ENCODE results near the gene CAND1.
"Not testable (repeated sequence)": the region's sequence is repeated elsewhere in the genome, so short reads cannot be mapped to it uniquely, and the experiment has no call there.

CAND1 gene

GRCh38 chr12:67338426-67338825 is 69.3 kb downstream of the CAND1 start:
- CTCF ChIA-PET, result no interaction called here
- no peak overlapping the region for H3K4me3 Mint-ChIP-seq
- H3K4me1 Mint-ChIP-seq, result no peaks in the 10 kb centered on the region
- H3K36me3 Mint-ChIP-seq, result peaks cover 6% of the 10 kb centered on the region
- DNase-seq, result no peak
- H3K27ac Mint-ChIP-seq, result no peak overlapping the region
- no peaks in the 10 kb centered on the region for H3K27me3 Mint-ChIP-seq
- H3K9me3 Mint-ChIP-seq, result peaks cover 18% of the 10 kb centered on the region

- no peaks in the 10 kb centered on the region for H3K4me1 Mint-ChIP-seq
- H3K27ac Mint-ChIP-seq, result no peak overlapping the region
- H3K36me3 Mint-ChIP-seq, result peaks cover 6% of the 10 kb centered on the region
- peaks cover 18% of the 10 kb centered on the region for H3K9me3 Mint-ChIP-seq
- H3K27me3 Mint-ChIP-seq, result no peaks in the 10 kb centered on the region
- CTCF ChIA-PET, result no interaction called here
- DNase-seq, result no peak
- no peak overlapping the region for H3K4me3 Mint-ChIP-seq
Measured at GRCh38 chr12:67339530-67339929, 70.4 kb downstream of the CAND1 start.

GRCh38 chr12:67341086-67341485 is 71.9 kb downstream of the CAND1 start:
- H3K36me3 Mint-ChIP-seq, DNase-seq, CTCF ChIA-PET, H3K4me3 Mint-ChIP-seq, H3K4me1 Mint-ChIP-seq, H3K27me3 Mint-ChIP-seq, H3K27ac Mint-ChIP-seq: not testable (repeated sequence)
- H3K9me3 Mint-ChIP-seq, result peaks cover 20% of the 10 kb centered on the region

DNA sequence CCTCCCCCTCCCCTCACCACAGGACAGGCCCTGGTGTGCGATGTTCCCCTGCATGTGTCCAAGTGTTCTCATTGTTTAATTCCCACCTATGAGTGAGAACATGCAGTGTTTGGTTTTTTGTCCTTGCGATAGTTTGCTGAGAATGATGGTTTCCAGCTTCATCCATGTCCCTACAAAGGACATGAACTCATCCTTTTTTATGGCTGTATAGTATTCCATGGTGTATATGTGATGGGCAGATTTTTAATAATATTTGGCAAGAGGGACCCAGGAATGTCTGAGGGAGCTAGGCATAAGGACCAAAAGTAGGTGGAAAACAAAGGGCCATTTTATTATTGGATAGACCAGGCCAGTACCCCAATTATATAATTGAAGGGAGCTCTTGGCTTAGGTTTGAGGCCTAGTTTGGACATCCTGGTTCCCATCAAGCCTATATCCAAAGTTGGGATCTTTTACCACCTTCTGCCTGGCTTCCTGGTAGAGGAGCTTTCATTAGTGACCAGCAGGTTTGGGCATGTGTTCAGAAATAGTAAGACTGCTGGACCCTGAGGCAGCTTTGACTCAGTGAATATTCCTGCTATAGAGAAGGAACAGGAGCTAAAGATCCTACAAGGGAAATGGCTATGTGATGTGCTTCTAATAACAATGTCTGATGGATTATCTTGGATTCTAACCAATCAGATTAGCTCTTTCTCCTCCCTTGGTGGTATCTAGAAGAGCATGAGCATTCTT is 76.0 kb downstream of the CAND1 start:
- peaks cover 4% of the 10 kb centered on the region for H3K36me3 Mint-ChIP-seq
- H3K4me3 Mint-ChIP-seq, result no peak overlapping the region
- H3K27ac Mint-ChIP-seq, result no peak overlapping the region
- no peaks in the 10 kb centered on the region for H3K27me3 Mint-ChIP-seq
- peaks cover 20% of the 10 kb centered on the region for H3K9me3 Mint-ChIP-seq
- H3K4me1 Mint-ChIP-seq, result no peaks in the 10 kb centered on the region
- DNase-seq, result no peak
- CTCF ChIA-PET, result interaction anchor here (1.1 to 1.2 kb wide), 2 partner anchors 9 to 598 kb away, joined by 3 to 4 read pairs; no protein-coding TSS in a partner anchor

DNA sequence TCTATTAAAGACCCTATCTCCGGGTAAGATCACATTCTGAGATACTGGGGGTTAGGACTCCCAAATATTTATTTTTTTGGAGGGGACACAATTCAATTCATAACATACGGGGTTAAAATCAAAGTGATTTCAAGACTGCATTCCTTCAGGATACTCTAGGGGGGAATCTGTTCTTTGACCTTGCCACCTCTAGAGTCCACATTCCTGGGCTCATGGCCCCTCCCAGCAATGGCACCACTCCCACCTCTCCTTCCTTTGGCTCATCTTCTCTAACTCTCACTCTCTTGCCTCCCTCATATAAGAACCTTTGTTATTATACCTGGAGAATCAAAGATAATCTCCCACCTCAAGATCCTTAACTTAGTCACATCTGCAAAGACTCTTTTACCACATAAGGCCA is 79.5 kb downstream of the CAND1 start:
- Mint-ChIP-seq H3K9me3 (peaks cover 16% of the 10 kb centered on the region), H3K27me3 (no peaks in the 10 kb centered on the region), H3K27ac (no peak overlapping the region), H3K36me3 (no peaks in the 10 kb centered on the region), H3K4me1 (peaks cover 2% of the 10 kb centered on the region), H3K4me3 (no peak overlapping the region)
- CTCF ChIA-PET, result no interaction called here
- DNase-seq, result no peak

DNA sequence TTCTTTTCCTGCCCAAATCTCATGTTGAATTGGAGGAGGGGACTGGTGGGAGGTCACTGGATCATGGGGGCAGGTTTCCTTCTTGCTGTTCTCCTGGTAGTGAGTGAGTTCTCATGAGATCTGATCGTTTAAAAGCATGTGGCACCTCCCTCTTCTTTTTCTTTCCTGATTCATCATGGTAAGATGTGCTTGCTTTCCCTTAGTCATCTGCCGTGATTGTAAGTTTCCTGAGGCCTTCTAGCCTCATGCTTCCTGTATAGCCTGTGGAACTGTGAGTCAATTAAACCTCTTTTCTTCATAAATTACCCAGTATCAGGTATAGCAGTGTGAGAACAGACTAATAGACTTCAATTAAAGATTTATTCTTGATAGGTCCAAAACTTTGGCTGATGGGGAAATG is 83.5 kb downstream of the CAND1 start:
- H3K27ac Mint-ChIP-seq, result no peak overlapping the region
- peaks cover 19% of the 10 kb centered on the region for H3K4me1 Mint-ChIP-seq
- peaks cover 5% of the 10 kb centered on the region for H3K27me3 Mint-ChIP-seq
- no peak overlapping the region for H3K4me3 Mint-ChIP-seq
- no peaks in the 10 kb centered on the region for H3K36me3 Mint-ChIP-seq
- DNase-seq, result no peak
- CTCF ChIA-PET, result interaction anchor here (1.4 to 6.0 kb wide), 3 partner anchors 11 to 646 kb away, joined by 3 to 72 read pairs (median 3); no protein-coding TSS in a partner anchor
- peaks cover 8% of the 10 kb centered on the region for H3K9me3 Mint-ChIP-seq

- H3K9me3 Mint-ChIP-seq, result no peaks in the 10 kb centered on the region
- H3K27ac Mint-ChIP-seq, result no peak overlapping the region
- no peaks in the 10 kb centered on the region for H3K36me3 Mint-ChIP-seq
- peaks cover 5% of the 10 kb centered on the region for H3K27me3 Mint-ChIP-seq
- H3K4me1 Mint-ChIP-seq, result peaks cover 19% of the 10 kb centered on the region
- DNase-seq, result no peak
- no peak overlapping the region for H3K4me3 Mint-ChIP-seq
- CTCF ChIA-PET, result interaction anchor here (0.8 to 6.0 kb wide), 6 partner anchors 8 to 683 kb away, joined by 3 to 72 read pairs (median 3); no protein-coding TSS in a partner anchor
Measured at GRCh38 chr12:67354322-67354721, 85.2 kb downstream of the CAND1 start.

GRCh38 chr12:67354966-67355365 is 85.8 kb downstream of the CAND1 start:
- Mint-ChIP-seq H3K27me3 (peaks cover 5% of the 10 kb centered on the region), H3K27ac (no peak overlapping the region), H3K4me1 (peaks cover 19% of the 10 kb centered on the region), H3K9me3 (no peaks in the 10 kb centered on the region), H3K4me3 (no peak overlapping the region), H3K36me3 (no peaks in the 10 kb centered on the region)
- no peak for DNase-seq
- CTCF ChIA-PET, result interaction anchor here (0.8 to 6.0 kb wide), 5 partner anchors 9 to 683 kb away, joined by 3 to 72 read pairs (median 3); no protein-coding TSS in a partner anchor

GRCh38 chr12:67355428-67356379 is 86.5 kb downstream of the CAND1 start:
- CTCF ChIA-PET, result interaction anchor here (0.7 to 6.0 kb wide), 12 partner anchors 20 to 802 kb away, joined by 3 to 72 read pairs (median 4); no protein-coding TSS in a partner anchor
- peaks cover 5% of the 10 kb centered on the region for H3K27me3 Mint-ChIP-seq
- DNase-seq, result no peak
- H3K27ac Mint-ChIP-seq, result no peak overlapping the region
- H3K4me3 Mint-ChIP-seq, result no peak overlapping the region
- no peaks in the 10 kb centered on the region for H3K36me3 Mint-ChIP-seq
- H3K4me1 Mint-ChIP-seq, result peaks cover 19% of the 10 kb centered on the region
- no peaks in the 10 kb centered on the region for H3K9me3 Mint-ChIP-seq

DNA sequence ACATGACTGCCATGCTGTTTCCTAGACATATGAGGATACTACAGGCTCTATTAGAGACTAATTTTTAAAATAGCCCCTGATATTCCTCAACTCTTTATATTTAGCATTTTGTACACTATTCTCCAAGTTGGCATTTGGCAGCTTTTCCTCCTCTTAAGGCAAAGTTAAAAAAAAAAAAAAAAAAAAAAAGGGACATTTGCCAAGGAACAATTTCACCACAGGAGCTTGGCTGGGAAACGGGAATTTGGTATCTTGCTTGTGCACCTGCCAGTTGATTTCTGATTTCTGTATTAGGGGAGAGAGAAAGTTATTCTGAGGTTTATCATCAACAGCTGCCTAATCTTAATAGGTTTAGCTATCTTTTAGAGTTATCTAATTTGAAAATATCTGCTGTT is 87.2 kb downstream of the CAND1 start:
- H3K4me1 Mint-ChIP-seq, result peaks cover 19% of the 10 kb centered on the region
- H3K9me3 Mint-ChIP-seq, result no peaks in the 10 kb centered on the region
- CTCF ChIA-PET, result interaction anchor here (0.7 to 6.0 kb wide), 12 partner anchors 19 to 801 kb away, joined by 3 to 72 read pairs (median 4); no protein-coding TSS in a partner anchor
- no peak overlapping the region for H3K4me3 Mint-ChIP-seq
- DNase-seq, result no peak
- no peak overlapping the region for H3K27ac Mint-ChIP-seq
- H3K36me3 Mint-ChIP-seq, result no peaks in the 10 kb centered on the region
- H3K27me3 Mint-ChIP-seq, result peaks cover 5% of the 10 kb centered on the region

DNA sequence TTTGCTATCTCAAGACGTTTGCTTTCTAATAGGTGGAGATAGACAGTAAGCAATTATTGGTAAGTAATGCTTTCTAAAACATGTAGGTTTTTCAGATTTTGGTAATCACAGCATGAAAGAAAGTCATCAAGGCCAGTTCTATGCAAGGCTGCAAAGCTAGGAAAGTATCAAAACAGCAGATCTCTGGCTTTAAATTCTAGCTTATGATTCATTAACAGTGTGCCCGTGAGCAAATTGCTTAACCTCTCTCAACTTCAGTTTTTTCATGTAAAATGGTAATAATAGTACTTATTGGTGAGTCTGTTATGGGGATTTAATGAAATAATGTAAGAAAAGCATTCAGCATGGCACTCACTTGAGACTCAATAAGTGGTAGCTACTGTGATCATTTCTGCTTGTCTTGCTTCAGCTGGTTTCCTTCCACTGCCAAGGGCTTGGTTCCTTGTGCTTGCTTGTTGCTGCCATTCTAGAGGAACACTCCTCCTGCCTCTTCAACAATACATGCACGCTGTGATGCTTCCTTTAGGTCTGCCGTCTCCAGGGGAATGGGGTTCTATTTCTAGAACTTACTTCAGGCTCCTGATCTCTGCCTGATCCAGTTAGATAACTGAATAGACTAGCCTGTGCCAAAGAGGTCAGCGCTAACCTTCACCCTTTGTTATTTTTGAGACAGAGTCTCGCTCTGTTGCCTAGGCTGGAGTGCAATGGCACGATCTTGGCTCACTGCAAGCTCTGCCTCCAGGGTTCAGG is 88.4 kb downstream of the CAND1 start:
- H3K4me3 Mint-ChIP-seq, result no peak overlapping the region
- H3K27me3 Mint-ChIP-seq, result peaks cover 5% of the 10 kb centered on the region
- H3K4me1 Mint-ChIP-seq, result peaks cover 19% of the 10 kb centered on the region
- no peaks in the 10 kb centered on the region for H3K9me3 Mint-ChIP-seq
- no peak overlapping the region for H3K27ac Mint-ChIP-seq
- no peak for DNase-seq
- CTCF ChIA-PET, result interaction anchor here (1.8 to 6.0 kb wide), 3 partner anchors 584 to 683 kb away, joined by 6 to 72 read pairs (median 6); no protein-coding TSS in a partner anchor
- no peaks in the 10 kb centered on the region for H3K36me3 Mint-ChIP-seq

- no peak for DNase-seq
- H3K9me3 Mint-ChIP-seq, result no peaks in the 10 kb centered on the region
- H3K27me3 Mint-ChIP-seq, result peaks cover 5% of the 10 kb centered on the region
- H3K27ac Mint-ChIP-seq, result no peak overlapping the region
- no peaks in the 10 kb centered on the region for H3K36me3 Mint-ChIP-seq
- no peak overlapping the region for H3K4me3 Mint-ChIP-seq
- H3K4me1 Mint-ChIP-seq, result peaks cover 17% of the 10 kb centered on the region
- CTCF ChIA-PET, result interaction anchor here (0.7 to 1.6 kb wide), 3 partner anchors 78 to 587 kb away, joined by 3 read pairs; no protein-coding TSS in a partner anchor
Measured at GRCh38 chr12:67358781-67359338, 89.7 kb downstream of the CAND1 start.

GRCh38 chr12:67362526-67362925 is 93.4 kb downstream of the CAND1 start:
- H3K9me3 Mint-ChIP-seq, result no peaks in the 10 kb centered on the region
- DNase-seq, result no peak
- no peaks in the 10 kb centered on the region for H3K27me3 Mint-ChIP-seq
- CTCF ChIA-PET, result interaction anchor here (1.5 kb wide), 1 partner anchor 9 kb away, joined by 3 read pairs; no protein-coding TSS in a partner anchor
- H3K4me1 Mint-ChIP-seq, result no peaks in the 10 kb centered on the region
- no peaks in the 10 kb centered on the region for H3K36me3 Mint-ChIP-seq
- no peak overlapping the region for H3K4me3 Mint-ChIP-seq
- no peak overlapping the region for H3K27ac Mint-ChIP-seq

All from activated naive CD4-positive, alpha-beta T cell treated with anti-CD3 and anti-CD28 coated beads, Interleukin-2, amount 10 ng/mL, durations not matched to agents 7 days and 5 days (primary cell).